Measurements from ENCODE around the gene ASCL2.

GRCh38 chr11:2277933-2278523 is 7.6 kb upstream of the ASCL2 start:
- TF ChIP-seq CTCF (IDR thresholded peaks at IDR 0.05): no peak
- no peak for TF ChIP-seq POLR2A (IDR thresholded peaks at IDR 0.05)
